Activated CD4-positive, alpha-beta T cell treated with anti-CD3 and anti-CD28 coated beads, Interleukin-2, amount 50 U/mL, for 48 hours (primary cell): ENCODE results near the gene POU6F1.

Experiments
- DNase-seq, 2 experiments: peaks; one replicate each; pipeline ENCODE4 v3.0.0-alpha.2; 2020

Gene POU6F1

GRCh38 chr12:51156245-51156765, 61.6 kb downstream of the POU6F1 start:
- DNase-seq = no peak

GRCh38 chr12:51152953-51153352, 64.9 kb downstream of the POU6F1 start:
- DNase-seq = no peak

- no peak for DNase-seq
These were observed 67.1 kb downstream of the POU6F1 start for GRCh38 chr12:51150777-51151176.

GRCh38 chr12:51147309-51147708, 70.6 kb downstream of the POU6F1 start:
- no peak for DNase-seq

- no peak for DNase-seq
These were observed 78.5 kb downstream of the POU6F1 start for GRCh38 chr12:51139292-51139844.
